GM18508 (cell line): Measurements from ENCODE around the gene ADRA2A.

Experiments
- ATAC-seq: cut with Tn5 transposase; IDR thresholded peaks from one replicate; pipeline ENCODE4 v1.9.1; 2021; ENCODE audit warnings: moderate number of reproducible peaks; ENCODE audit not compliant: insufficient read depth, unreplicated experiment

Gene ADRA2A

GRCh38 chr10:111076682-111077478 is at the start of gene ADRA2A:
Gene ADRA2A, plus strand, starts transcription at chr10:111077029. Its CDS starts 968 bp downstream, at chr10:111077997.
- ATAC-seq: no peak

DNA sequence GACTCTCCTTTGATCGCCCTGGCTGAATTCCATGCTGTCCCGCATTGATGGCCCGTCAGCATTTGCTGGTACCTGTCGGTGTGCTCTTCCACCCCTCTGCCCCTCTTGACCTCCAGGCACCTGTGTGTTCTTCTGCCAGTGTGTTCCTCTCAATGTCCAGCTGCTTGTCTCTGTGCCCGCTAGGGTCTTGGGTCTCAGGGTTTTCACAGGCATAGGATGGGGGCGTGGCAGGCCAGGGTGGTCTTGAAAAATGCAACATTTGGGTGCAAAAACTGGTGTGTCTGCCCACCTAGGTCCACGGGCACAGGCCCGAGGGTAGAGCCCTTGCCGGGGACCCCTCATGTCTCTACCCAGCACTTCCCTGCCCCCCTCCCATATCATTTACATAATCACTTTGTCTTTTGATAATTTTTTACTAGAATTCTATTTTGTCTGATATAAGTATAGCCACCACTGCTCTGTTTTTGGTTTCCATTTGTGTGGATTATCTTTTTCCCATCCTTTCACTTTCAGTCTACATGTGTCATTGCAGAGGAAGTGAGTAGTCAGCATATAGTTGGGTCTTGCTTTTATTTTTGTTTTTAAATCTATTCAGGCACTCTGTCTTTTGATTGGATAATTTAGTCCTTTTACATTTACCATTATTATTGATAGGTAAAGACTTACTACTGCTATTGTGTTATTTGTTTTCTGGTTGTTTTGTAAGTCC is 46.6 kb upstream of the ADRA2A start:
- peak; percentile 65 for ATAC-seq

DNA sequence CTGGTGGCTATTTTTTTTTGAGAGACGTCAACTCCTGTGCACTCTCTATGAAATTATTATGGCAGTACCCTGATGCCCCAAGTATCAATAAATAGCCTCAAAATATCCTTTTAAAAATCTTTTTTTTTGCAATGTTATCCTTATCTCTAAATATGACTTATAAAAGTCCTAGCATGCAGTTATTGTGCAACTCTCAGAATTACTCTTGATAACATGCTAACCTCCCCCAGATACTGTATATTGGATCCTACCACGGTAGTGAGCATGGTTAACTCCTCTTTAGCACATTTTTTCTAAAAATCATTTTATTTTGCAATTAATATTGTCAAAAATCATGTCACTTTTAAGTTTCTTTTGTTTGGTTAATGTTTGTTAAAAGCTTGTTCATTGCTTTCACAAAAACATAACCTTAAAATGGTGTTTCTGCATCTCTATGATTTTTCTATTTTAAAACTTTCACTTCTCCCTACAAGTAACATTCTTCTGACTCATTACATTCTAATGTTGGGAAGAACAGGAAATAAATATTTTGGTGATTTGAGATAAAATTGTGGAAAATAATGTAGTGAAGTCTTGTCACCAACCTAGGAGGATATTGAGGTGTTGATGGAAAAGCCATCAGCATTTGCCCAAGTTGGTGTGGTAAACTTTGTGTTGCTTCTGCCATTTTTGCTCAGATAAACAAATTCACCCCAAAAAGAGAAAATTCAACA is 42.1 kb upstream of the ADRA2A start:
- no peak for ATAC-seq

- no peak for ATAC-seq
These were observed 41.3 kb upstream of the ADRA2A start for GRCh38 chr10:111035542-111035941.

DNA sequence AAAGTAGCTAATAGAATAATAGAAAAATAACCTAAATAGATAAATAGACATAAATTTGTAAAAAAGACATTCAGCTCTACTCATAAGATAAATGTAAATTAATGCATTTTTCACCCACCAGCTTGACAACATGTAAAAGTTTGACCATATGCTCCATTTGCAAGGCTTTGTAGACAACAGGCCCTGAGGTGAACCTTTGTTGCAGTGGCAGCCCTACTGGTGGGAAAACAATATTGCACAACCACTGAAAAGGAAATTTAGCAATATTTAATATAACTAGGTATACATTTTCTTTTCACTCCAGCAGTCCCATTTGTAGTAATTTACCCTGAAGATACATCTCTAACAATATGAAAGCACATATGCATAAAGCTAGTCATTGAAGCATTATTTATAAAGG is 39.0 kb upstream of the ADRA2A start:
- ATAC-seq: no peak

DNA sequence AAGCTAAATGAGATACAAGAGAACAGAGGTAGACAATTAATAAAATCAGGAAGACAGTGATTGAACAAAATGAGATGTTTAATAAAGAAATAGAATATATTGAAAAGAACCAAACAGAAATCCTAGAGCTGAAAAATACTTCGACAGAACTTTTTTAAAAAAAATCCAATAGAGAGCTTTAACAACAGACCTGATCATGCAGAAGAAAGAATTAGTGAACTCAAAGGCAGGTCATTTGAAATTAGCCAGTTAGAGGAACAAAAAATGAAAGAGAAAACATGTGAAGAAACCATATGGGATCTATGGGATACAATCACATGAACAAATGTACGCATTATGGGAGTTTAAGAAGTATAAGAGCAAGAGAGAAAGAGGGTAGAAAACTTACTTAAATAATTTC is 37.3 kb upstream of the ADRA2A start:
- no peak for ATAC-seq

DNA sequence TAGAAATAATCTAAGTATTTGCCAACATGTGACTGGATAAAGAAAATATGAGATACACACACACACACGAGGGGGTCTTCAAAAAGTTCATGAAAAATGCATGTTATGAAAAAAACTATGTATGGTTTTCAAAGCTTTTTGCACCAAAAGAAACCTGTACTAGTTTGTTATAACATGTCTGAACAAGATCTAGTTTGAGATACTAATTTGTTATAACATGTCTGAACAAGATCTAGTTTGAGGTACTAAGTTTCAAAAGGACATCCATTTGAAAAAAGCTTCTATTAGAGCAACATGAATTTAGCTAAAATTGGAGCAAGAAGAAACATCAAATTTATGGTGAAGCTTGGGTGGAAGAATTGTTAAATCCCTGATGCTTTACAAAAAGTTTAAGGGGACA is 19.8 kb upstream of the ADRA2A start:
- ATAC-seq: no peak

DNA sequence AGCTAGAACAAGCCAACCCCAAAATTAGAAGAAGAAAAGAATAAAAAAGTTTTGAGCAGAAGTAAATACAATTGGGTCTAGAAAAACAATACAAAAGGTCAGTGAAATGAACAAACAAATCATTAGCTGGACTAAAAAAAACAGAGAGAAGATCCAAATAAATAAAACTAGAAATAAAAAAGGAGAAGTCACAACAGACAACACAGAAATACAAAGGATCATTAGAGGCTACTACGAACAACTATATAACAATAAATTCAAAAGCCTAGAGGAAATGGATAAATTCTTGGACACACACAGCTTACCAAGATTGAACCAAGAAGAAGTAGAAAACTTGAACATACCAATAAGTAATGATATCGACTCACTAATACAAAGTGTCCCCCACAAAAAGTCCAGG is 13.4 kb upstream of the ADRA2A start:
- no peak for ATAC-seq

DNA sequence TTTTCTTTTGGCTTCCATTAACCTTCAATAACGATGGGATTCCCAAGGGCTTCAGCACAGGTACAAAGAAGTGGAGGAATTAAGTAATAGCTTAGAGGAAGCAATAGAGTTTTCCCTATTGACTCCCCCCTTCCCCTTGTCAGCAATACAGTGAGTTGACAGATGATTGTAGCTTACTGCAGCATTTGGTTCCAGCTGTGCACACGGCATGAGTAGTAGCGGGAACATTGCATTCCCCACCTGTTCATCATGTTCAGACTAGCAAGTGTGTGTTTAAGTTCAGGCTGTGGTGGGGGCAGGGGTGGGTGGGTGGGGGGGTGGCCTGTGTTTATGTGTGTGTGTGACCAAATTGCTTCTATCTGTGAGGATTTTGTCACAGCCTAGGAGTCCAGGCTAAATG is 4.6 kb upstream of the ADRA2A start:
- no peak for ATAC-seq

DNA sequence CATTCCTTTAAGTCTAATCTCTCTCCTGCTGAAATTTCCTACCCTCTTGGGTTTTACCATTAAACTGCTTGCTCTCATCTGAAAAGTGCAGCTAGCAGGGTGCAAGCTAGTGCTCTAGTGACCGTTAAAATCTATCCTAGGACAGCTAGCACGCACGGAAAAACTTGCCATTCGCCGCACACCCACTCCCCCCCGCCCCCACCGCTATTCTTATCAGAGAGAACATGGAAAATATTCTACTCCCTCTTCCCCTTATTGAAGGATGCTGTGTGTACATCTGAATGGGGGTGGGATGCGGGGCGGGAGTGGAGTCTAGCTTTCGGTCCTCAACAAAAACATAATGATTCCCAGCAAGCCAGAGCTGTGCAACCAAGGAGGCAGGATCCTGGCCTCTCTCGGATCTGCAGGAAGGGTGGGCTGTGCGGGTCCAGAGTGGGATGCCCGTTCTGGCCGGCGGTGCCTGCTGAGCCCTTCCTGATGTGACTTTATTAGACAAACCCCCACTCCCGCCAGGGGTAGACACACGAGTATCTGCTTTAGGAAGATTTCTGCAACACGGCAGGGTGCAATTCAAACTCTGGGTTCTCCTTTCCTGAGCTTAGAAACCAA is 1.1 kb upstream of the ADRA2A start:
- no peak for ATAC-seq

GRCh38 chr10:111076191-111076681 is 593 bp upstream of the ADRA2A start:
- no peak for ATAC-seq

- ATAC-seq: no peak
These were observed 603 bp downstream of the ADRA2A start for GRCh38 chr10:111077479-111077784.

- ATAC-seq: no peak
These were observed 1.1 kb downstream of the ADRA2A start for GRCh38 chr10:111077785-111078504.

- ATAC-seq: no peak
These were observed 1.8 kb downstream of the ADRA2A start for GRCh38 chr10:111078505-111079185.

- no peak for ATAC-seq
These were observed 2.5 kb downstream of the ADRA2A start for GRCh38 chr10:111079241-111079760.

DNA sequence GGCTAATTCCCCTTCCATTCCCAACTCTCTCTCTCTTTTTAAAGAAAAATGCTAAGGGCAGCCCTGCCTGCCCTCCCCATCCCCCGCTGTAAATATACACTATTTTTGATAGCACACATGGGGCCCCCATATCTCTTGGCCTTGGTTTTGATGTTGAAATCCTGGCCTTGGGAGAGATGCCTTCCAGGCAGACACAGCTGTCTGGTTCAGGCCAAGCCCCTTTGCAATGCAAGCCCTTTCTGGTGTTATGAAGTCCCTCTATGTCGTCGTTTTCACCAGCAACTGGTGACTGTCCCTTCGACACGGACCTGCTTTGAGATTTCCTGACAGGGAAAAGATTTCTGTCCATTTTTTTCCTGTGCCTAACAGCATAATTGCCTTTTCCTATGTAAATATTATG is 3.0 kb downstream of the ADRA2A start:
- ATAC-seq: no peak

- ATAC-seq: no peak
These were observed 3.4 kb downstream of the ADRA2A start for GRCh38 chr10:111080224-111080623.

DNA sequence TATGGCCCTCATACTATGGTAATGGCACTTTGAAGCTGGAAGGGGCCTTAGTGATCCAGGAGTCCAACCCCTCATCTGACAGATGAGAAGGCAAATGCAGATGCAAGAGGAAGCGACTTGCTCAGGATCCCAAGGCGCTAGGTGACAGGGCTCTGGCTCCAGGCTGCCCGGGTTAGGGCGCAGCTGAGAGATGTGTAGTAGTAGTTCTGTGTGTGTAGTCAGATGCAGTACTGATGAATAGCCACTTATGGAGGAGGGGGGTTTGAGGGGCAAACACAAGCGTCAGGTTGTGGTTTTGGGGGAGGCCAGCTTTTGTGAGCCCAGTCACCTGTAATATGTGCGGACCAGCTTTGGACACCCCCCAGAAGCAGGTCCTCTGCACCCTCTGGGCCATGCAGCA is 4.8 kb downstream of the ADRA2A start:
- no peak for ATAC-seq
